Loucy (cell line): ENCODE measurements around the gene SLFN11.
"Not testable (repeated sequence)": the region's sequence is repeated elsewhere in the genome, so short reads cannot be mapped to it uniquely, and the experiment has no call there.

Source experiments
- H2AFZ ChIP-seq: fragments of 200-600 bp; sonication (generic); 2 replicates; pipeline ENCODE4 v1.6.0; 2016; ENCODE audit warnings: antibody characterized with exemption, mild to moderate bottlenecking, low read length, moderate library complexity
- H3F3A ChIP-seq: fragments of 200-600 bp; 2 replicates; pipeline ENCODE4 v1.6.0; 2016; ENCODE audit warnings: antibody characterized with exemption, low read depth, mild to moderate bottlenecking
- H3K27me3 ChIP-seq: fragments of 200-600 bp; sonication (generic); 2 replicates; pipeline ENCODE4 v1.6.1; 2014; ENCODE audit warnings: low read length, mild to moderate bottlenecking; ENCODE audit not compliant: insufficient read depth, poor library complexity, severe bottlenecking
- H3K36me3 ChIP-seq: fragments of 200-600 bp; sonication (generic); 2 replicates; pipeline ENCODE4 v1.6.1; 2016; ENCODE audit warnings: low read length; ENCODE audit not compliant: insufficient read depth
- H3K4me1 ChIP-seq: fragments of 200-600 bp; sonication (generic); 2 replicates; pipeline ENCODE4 v1.5.1; 2014; ENCODE audit warnings: low read length, mild to moderate bottlenecking; ENCODE audit not compliant: insufficient read depth, poor library complexity, severe bottlenecking
- H3K4me2 ChIP-seq: fragments of 200-600 bp; sonication (generic); 2 replicates; pipeline ENCODE4 v1.6.0; 2014; ENCODE audit warnings: antibody characterized with exemption, low read length, low read depth, mild to moderate bottlenecking; ENCODE audit not compliant: poor library complexity, severe bottlenecking
- H3K4me3 ChIP-seq: fragments of 200-600 bp; sonication (generic); 2 replicates; pipeline ENCODE4 v1.5.1; 2014; ENCODE audit warnings: low read length, mild to moderate bottlenecking, mixed read lengths; ENCODE audit not compliant: poor library complexity, severe bottlenecking
- H3K79me2 ChIP-seq: fragments of 200-600 bp; sonication (generic); 2 replicates; pipeline ENCODE4 v1.6.1; 2014; ENCODE audit warnings: low read length; ENCODE audit not compliant: insufficient read depth
- H3K9ac ChIP-seq: fragments of 200-600 bp; sonication (generic); 2 replicates; pipeline ENCODE4 v1.6.0; 2014; ENCODE audit warnings: mild to moderate bottlenecking, low read depth, low read length, moderate library complexity; ENCODE audit not compliant: poor library complexity, severe bottlenecking
- H3K9me2 ChIP-seq: fragments of 200-600 bp; sonication (generic); replicated peaks from 2 replicates; pipeline ENCODE4 v1.6.1; 2016; ENCODE audit warnings: low read depth, low read length, mixed read lengths
- H3K9me3 ChIP-seq: fragments of 200-600 bp; sonication (generic); 2 replicates; pipeline ENCODE4 v1.6.1; 2014; ENCODE audit warnings: mild to moderate bottlenecking, antibody characterized with exemption, low read length, low read depth; ENCODE audit not compliant: insufficient read depth
- H4K20me1 ChIP-seq: fragments of 200-600 bp; sonication (generic); 2 replicates; pipeline ENCODE4 v1.6.0; 2014; ENCODE audit warnings: antibody characterized with exemption, low read length, mild to moderate bottlenecking; ENCODE audit not compliant: insufficient read depth, poor library complexity, severe bottlenecking
- EZH2phosphoT487 ChIP-seq: fragments of 200-600 bp; IDR thresholded peaks from 2 replicates; pipeline ENCODE4 v1.6.1; 2018; ENCODE audit warnings: antibody characterized with exemption, mild to moderate bottlenecking, moderate library complexity, borderline replicate concordance
- TF ChIP-seq, protein P1 (sequence below): fragments of 200-600 bp; sonication (generic); conservative IDR thresholded peaks from 2 replicates; pipeline ENCODE4 v1.5.1; 2014; ENCODE audit warnings: mild to moderate bottlenecking, antibody characterized with exemption, low read length

The SLFN11 gene

DNA sequence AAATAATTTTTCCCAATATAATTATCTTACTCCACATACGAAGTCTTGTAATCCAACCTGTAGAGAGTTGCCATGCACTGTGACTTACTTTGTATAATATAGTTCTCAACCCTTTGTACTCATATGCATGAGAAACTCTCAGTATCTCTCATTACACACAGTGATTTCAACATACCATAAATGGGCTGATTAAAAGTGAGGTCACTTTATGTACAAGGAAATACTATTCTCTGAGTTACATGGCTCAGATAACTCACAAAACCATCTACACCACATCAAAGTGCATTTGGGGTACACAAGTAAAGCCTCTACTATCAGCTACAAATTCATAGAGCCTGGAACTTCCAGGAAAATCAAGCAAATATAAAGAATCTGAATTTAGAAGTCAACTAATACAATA lies 30.9 kb upstream of the SLFN11 start:
- H3K4me1 ChIP-seq, result no peaks in the 10 kb centered on the region
- H2AFZ ChIP-seq, result no peak overlapping the region
- no peaks in the 10 kb centered on the region for H3K79me2 ChIP-seq
- no peaks in the 10 kb centered on the region for H4K20me1 ChIP-seq
- no peaks in the 10 kb centered on the region for H3K36me3 ChIP-seq
- H3K27me3 ChIP-seq, result no peaks in the 10 kb centered on the region
- no peaks in the 10 kb centered on the region for H3K9me2 ChIP-seq
- no peaks in the 10 kb centered on the region for H3K9me3 ChIP-seq
- no peaks in the 10 kb centered on the region for H3F3A ChIP-seq
- H3K4me2 ChIP-seq, result no peak overlapping the region
- H3K4me3 ChIP-seq, result no peak overlapping the region
- no peak overlapping the region for H3K9ac ChIP-seq
- no peak for TF ChIP-seq EZH2phosphoT487
- TF ChIP-seq, protein P1, sequence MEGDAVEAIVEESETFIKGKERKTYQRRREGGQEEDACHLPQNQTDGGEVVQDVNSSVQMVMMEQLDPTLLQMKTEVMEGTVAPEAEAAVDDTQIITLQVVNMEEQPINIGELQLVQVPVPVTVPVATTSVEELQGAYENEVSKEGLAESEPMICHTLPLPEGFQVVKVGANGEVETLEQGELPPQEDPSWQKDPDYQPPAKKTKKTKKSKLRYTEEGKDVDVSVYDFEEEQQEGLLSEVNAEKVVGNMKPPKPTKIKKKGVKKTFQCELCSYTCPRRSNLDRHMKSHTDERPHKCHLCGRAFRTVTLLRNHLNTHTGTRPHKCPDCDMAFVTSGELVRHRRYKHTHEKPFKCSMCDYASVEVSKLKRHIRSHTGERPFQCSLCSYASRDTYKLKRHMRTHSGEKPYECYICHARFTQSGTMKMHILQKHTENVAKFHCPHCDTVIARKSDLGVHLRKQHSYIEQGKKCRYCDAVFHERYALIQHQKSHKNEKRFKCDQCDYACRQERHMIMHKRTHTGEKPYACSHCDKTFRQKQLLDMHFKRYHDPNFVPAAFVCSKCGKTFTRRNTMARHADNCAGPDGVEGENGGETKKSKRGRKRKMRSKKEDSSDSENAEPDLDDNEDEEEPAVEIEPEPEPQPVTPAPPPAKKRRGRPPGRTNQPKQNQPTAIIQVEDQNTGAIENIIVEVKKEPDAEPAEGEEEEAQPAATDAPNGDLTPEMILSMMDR, result no peak

GRCh38 chr17:35393783-35394182 lies 20.4 kb upstream of the SLFN11 start:
- H4K20me1 ChIP-seq, H3K9ac ChIP-seq, H3K4me3 ChIP-seq, H3K4me1 ChIP-seq, H3F3A ChIP-seq, H2AFZ ChIP-seq, H3K79me2 ChIP-seq, H3K9me2 ChIP-seq, H3K27me3 ChIP-seq, H3K36me3 ChIP-seq, H3K4me2 ChIP-seq, H3K9me3 ChIP-seq: not testable (repeated sequence)

DNA sequence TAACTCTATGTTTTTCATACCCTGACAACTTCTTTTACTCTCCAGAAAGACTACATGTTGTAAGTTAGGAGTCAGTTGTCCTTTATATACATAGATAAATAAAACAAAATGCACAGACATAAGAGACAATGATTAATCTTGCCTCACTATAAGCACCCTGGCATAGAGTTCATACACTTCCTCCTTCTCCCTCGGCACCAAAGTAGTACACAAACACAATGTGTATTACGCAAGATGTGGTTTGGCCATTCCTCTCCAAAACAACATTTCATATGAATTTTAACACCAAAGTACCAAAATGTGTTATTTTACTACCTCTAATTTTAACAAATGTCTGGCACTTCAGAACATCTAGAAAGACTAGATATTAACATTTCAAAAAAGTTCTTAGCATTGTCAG lies 17.2 kb upstream of the SLFN11 start:
- Histone ChIP-seq H3K9ac (no peak overlapping the region), H3K36me3 (no peaks in the 10 kb centered on the region), H3K4me3 (no peak overlapping the region), H3K4me2 (no peak overlapping the region), H3F3A (no peaks in the 10 kb centered on the region), H3K4me1 (no peaks in the 10 kb centered on the region), H3K27me3 (no peaks in the 10 kb centered on the region), H3K9me2 (no peaks in the 10 kb centered on the region), H3K79me2 (no peaks in the 10 kb centered on the region), H4K20me1 (no peaks in the 10 kb centered on the region), H3K9me3 (no peaks in the 10 kb centered on the region), H2AFZ (no peak overlapping the region)
- TF ChIP-seq EZH2phosphoT487, result no peak
- TF ChIP-seq, protein P1, result no peak

DNA sequence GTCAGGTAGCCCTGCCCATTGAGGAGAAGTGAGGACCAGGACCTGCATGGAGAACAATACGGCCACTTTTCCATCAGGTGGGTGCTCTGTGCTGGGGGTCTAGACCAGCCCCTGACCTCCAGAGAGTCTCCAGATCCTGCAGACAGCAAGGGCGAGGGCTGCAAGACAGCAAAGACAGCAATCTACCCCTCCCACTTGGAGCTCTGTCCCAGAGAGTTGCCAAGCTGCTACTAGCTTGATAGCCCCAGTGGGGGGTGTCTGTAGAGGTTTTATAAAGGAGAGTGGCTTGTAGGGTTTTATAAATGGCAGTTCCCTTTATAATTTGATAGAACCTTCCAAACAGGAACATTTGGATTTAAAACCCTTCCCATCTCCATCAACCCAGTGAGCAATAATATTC lies 16.7 kb upstream of the SLFN11 start:
- Histone ChIP-seq H3K9ac (no peak overlapping the region), H3K36me3 (no peaks in the 10 kb centered on the region), H3K79me2 (no peaks in the 10 kb centered on the region), H3K9me2 (no peaks in the 10 kb centered on the region), H2AFZ (no peak overlapping the region), H3K4me2 (no peak overlapping the region), H4K20me1 (no peaks in the 10 kb centered on the region), H3K27me3 (no peaks in the 10 kb centered on the region), H3K4me3 (no peak overlapping the region), H3K9me3 (no peaks in the 10 kb centered on the region), H3K4me1 (no peaks in the 10 kb centered on the region), H3F3A (no peaks in the 10 kb centered on the region)
- TF ChIP-seq, protein P1, result no peak
- TF ChIP-seq EZH2phosphoT487, result no peak
